ENCODE results near the gene ATM.

GRCh38 chr11:108370315-108370714 is 147.4 kb downstream of the ATM start:
- TF ChIP-seq CTCF (conservative IDR thresholded peaks at IDR 0.05 in 1 of 2, IDR thresholded peaks at IDR 0.05 in 1 of 2; ENCODE audit: extremely low read depth in 1 of 2, insufficient read depth in 1 of 2, low read depth in 1 of 2, low read length in 2 of 2) (no peak), EZH2 (IDR thresholded peaks at IDR 0.05; ENCODE audit: borderline replicate concordance, low read length) (no peak)
